HepG2 (cell line): ENCODE results near the gene LOXL3. TPM values are rescaled to one million over a fixed set of nuclear protein-coding genes. Genes with fewer than 3 reads are reported as not detected.

Source experiments
- ATAC-seq: fragments of 200-7000 bp; cut with Tn5 transposase; 3 replicates; pipeline ENCODE4 v1.9.1; 2020; ENCODE audit warnings: mild to moderate bottlenecking, moderate library complexity
- BruUV-seq: library from RNA; stranded (reverse); fragments of 400-500 nt; replicated peaks from 2 replicates; lab custom pipeline; 2021; lab: Mats Ljungman, UMichigan
- CTCF ChIA-PET: fragments of 300-600 bp; formaldehyde crosslinking; extraction: SDS; loops from one replicate; lab custom pipeline; 2021; ENCODE audit warnings: low total read pairs, inconsistent platforms, low intra/inter-chr PET ratio; lab: Yijun Ruan, JAX
- POLR2A ChIA-PET: fragments of 350-600 bp; sonication (Branson Sonifier 250); formaldehyde crosslinking; loops from one replicate; lab custom pipeline; 2020; ENCODE audit warnings: antibody characterized with exemption, inconsistent platforms; lab: Yijun Ruan, JAX
- DNase-seq: peaks from one replicate; pipeline ENCODE4 v3.0.0-alpha.2; 2015; ENCODE audit warnings: low spot score
- FAIRE-seq: peaks from 3 replicates; lab custom pipeline; 2011; peaks lifted over from hg19 to GRCh38; lab: Jason Lieb, UNC
- H2AFZ ChIP-seq: one replicate; pipeline ENCODE4 v1.6.1; 2011; ENCODE audit warnings: low read length, inconsistent platforms
- H3K27ac ChIP-seq: fragments of 300-600 bp; 3 replicates; pipeline ENCODE4 v1.8.0; 2011; ENCODE audit warnings: mixed run types, mild to moderate bottlenecking, mixed read lengths, low read length, inconsistent platforms; ENCODE audit not compliant: insufficient read depth; ENCODE audit errors: extremely low read length
- H3K27me3 ChIP-seq, 2 experiments: fragments of 200-600 bp in 1 of 2; 2 replicates in 1 of 2; 3 replicates in 1 of 2; pipeline versions ENCODE4 v1.6.0 to v1.8.0; 2011; ENCODE audit warnings: low read length in 2 of 2, mild to moderate bottlenecking in 2 of 2, moderate library complexity in 2 of 2, inconsistent platforms in 1 of 2; ENCODE audit not compliant: insufficient read depth in 2 of 2, control insufficient read depth in 1 of 2
- H3K36me3 ChIP-seq, 2 experiments: fragments of 200-600 bp in 1 of 2; replicated peaks in 1 of 2; 2 replicates in 1 of 2; 3 replicates in 1 of 2; pipeline versions ENCODE4 v1.5.1 to v1.8.0; 2011; ENCODE audit warnings: low read length in 2 of 2, inconsistent platforms in 1 of 2; ENCODE audit not compliant: insufficient read depth in 2 of 2, control insufficient read depth in 1 of 2
- H3K4me1 ChIP-seq: 2 replicates; pipeline ENCODE4 v1.5.1; 2012; ENCODE audit warnings: low read length, inconsistent platforms; ENCODE audit not compliant: insufficient read depth
- H3K4me2 ChIP-seq: 2 replicates; pipeline ENCODE4 v1.6.0; 2011; ENCODE audit warnings: low read depth, low read length, inconsistent platforms
- H3K4me3 ChIP-seq, 3 experiments: fragments of 200-600 bp in 1 of 3; sonication (generic), shearing (Covaris generic) in 1 of 3; replicated peaks in 1 of 3; 2 replicates each; pipeline ENCODE4 v1.5.1; 2011 to 2016; ENCODE audit warnings: low read length in 3 of 3, inconsistent platforms in 2 of 3, low read depth in 2 of 3, mild to moderate bottlenecking in 2 of 3, control low read depth in 1 of 3, mixed read lengths in 1 of 3; ENCODE audit not compliant: insufficient read depth in 1 of 3
- H3K79me2 ChIP-seq: one replicate; pipeline ENCODE4 v1.6.1; 2011; ENCODE audit warnings: low read length, inconsistent platforms; ENCODE audit not compliant: insufficient read depth
- H3K9ac ChIP-seq: 2 replicates; pipeline ENCODE4 v1.6.0; 2011; ENCODE audit warnings: mild to moderate bottlenecking, low read depth, low read length, inconsistent platforms; ENCODE audit not compliant: insufficient read depth
- H3K9me3 ChIP-seq: 2 replicates; pipeline ENCODE4 v1.5.1; 2012; ENCODE audit warnings: mild to moderate bottlenecking, low read length
- H4K20me1 ChIP-seq: 2 replicates; pipeline ENCODE4 v1.6.0; 2011; ENCODE audit warnings: inconsistent platforms, mild to moderate bottlenecking, low read length, moderate library complexity; ENCODE audit not compliant: insufficient read depth
- EP300 ChIP-seq, 3 experiments: sonication (generic) in 1 of 3; formaldehyde crosslinking in 1 of 3; IDR thresholded peaks; 2 replicates each; pipeline versions ENCODE4 v1.5.1 to v1.6.1; 2011 to 2020; ENCODE audit warnings: low read depth in 2 of 3, low read length in 2 of 3, borderline replicate concordance in 1 of 3, improper control_type of control experiment in 1 of 3, mild to moderate bottlenecking in 1 of 3, missing genetic modification reagents in 1 of 3, moderate library complexity in 1 of 3
- GABPA ChIP-seq, 2 experiments: IDR thresholded peaks; 2 replicates each; pipeline ENCODE4 v1.6.1; 2011 to 2016; ENCODE audit warnings: low read depth in 2 of 2, low read length in 1 of 2, missing biosample characterization in 1 of 2, missing genetic modification characterization in 1 of 2
- MAZ ChIP-seq, 2 experiments: sonication (generic) in 1 of 2; formaldehyde crosslinking in 1 of 2; IDR thresholded peaks; 2 replicates each; pipeline versions ENCODE4 v1.5.0 to v1.6.1; 2012 to 2020; ENCODE audit warnings: low read depth in 2 of 2, mild to moderate bottlenecking in 2 of 2, borderline replicate concordance in 1 of 2, improper control_type of control experiment in 1 of 2, low read length in 1 of 2, missing genetic modification reagents in 1 of 2, moderate library complexity in 1 of 2
- POLR2G ChIP-seq: fragments of 200-400 bp; formaldehyde crosslinking; IDR thresholded peaks from 2 replicates; pipeline ENCODE4 v1.6.1; 2018; ENCODE audit warnings: mild to moderate bottlenecking, low read depth, low read length, moderate library complexity
- WGBS: methylation state at CpG from one replicate; pipeline ENCODE4 v1.1.6; 2017; ENCODE audit warnings: low lambda C conversion rate; 5-methylcytosine and 5-hydroxymethylcytosine counted together
- in situ Hi-C: cut with HindIII; loops from 2 replicates; pipeline ENCODE4 v1.10.0; 2017; ENCODE audit warnings: low pct_unique_long_range_greater_than_20kb; ENCODE audit not compliant: extremely low pct_ligation_motif_present
- intact Hi-C: fragments of 100-400 bp; cut with micrococcal nuclease; formaldehyde crosslinking; loops from one replicate; pipeline ENCODE4 v1.10.0; 2022; ENCODE audit not compliant: unreplicated experiment
- polyA plus RNA-seq, 8 experiments: library from polyadenylated mRNA; depleted of rRNA in 3 of 8; stranded (reverse) in 7 of 8; unstranded in 1 of 8; fragments of >200 nt; fragmentation: Illumina TruSeq in 4 of 8; extraction: Trizol in 4 of 8; gene quantifications; 2 replicates each; pipeline versions ENCODE4 v1.2.1 to v1.2.3, GENCODE V29; 2011 to 2016; ENCODE audit warnings: low read depth in 4 of 8, missing spikeins in 1 of 8, mixed read lengths in 1 of 8; ENCODE audit not compliant: insufficient read depth in 1 of 8
- total RNA-seq, 5 experiments: library from RNA; depleted of rRNA; stranded (reverse); fragments of >200 nt; fragmentation: Illumina TruSeq; extraction: Trizol; gene quantifications; 2 replicates each; pipeline ENCODE4 v1.2.3, GENCODE V29; 2016; ENCODE audit warnings: low read depth in 1 of 5

LOXL3 gene
- total and polyA plus RNA-seq, 2 of the 13 experiments (the other 11 are each of a cell fraction or from before 2014, with no cell fraction given), result 0.55 to 6.5 TPM

- Histone ChIP-seq H3K4me3 (no peak overlapping the region), H4K20me1 (no peaks in the 10 kb centered on the region), H3K27ac (no peak overlapping the region), H3K4me2 (no peak overlapping the region), H3K36me3 (peaks cover 35 to 46% of the 10 kb centered on the region in 2 experiments), H3K4me1 (peaks cover 72% of the 10 kb centered on the region), H2AFZ (no peak overlapping the region), H3K9me3 (no peaks in the 10 kb centered on the region), H3K27me3 (no peaks in the 10 kb centered on the region), H3K9ac (no peak overlapping the region), H3K79me2 (peaks cover 2% of the 10 kb centered on the region)
- ATAC-seq (no peak), DNase-seq (no peak), FAIRE-seq (no peak)
- BruUV-seq, result TSS peak; percentile 3
- TF ChIP-seq MAZ (IDR thresholded peaks at IDR 0.05; ENCODE audit: borderline replicate concordance, low read depth, low read length), result no peak
- TF ChIP-seq MAZ (CRISPR knock-in tag; IDR thresholded peaks at IDR 0.05; ENCODE audit: low read depth), result no peak
- TF ChIP-seq POLR2G, result peak; percentile 20; the same call in 1 of the 2 replicates
- intact Hi-C loops (loop anchor here (10.0 kb wide), 1 partner anchor 1799 kb away; no protein-coding TSS in a partner anchor), in situ Hi-C loops (no loop called here)
- CTCF ChIA-PET, result no interaction called here
- WGBS, result 100% methylated on average over 3 of the region's 3 CpGs
- POLR2A ChIA-PET, result interaction anchor here (0.9 to 3.1 kb wide), 6 partner anchors 8 to 35 kb away, joined by 3 to 23 read pairs (median 9); partner anchors contain the start of genes CCDC142, PCGF1, TTC31 and WBP1
Observed at GRCh38 chr2:74493546-74493945, 60.2 kb downstream of the LOXL3 start.

GRCh38 chr2:74491648-74492544 lies 61.8 kb downstream of the LOXL3 start:
- H4K20me1 ChIP-seq, result no peaks in the 10 kb centered on the region
- intact Hi-C loops, result loop anchor here (10.0 kb wide), 1 partner anchor 1797 kb away; no protein-coding TSS in a partner anchor
- ChIA-PET POLR2A (interaction anchor here (2.1 to 3.1 kb wide), 3 partner anchors 9 to 12 kb away, joined by 13 to 23 read pairs (median 13); partner anchors contain the start of genes CCDC142 and TTC31), CTCF (no interaction called here)
- no TSS peak for BruUV-seq
- 91% methylated on average over 12 of the region's 12 CpGs for WGBS
- no peak overlapping the region for H3K4me2 ChIP-seq
- peaks cover 35 to 48% of the 10 kb centered on the region in 2 experiments for H3K36me3 ChIP-seq
- TF ChIP-seq EP300 (IDR thresholded peaks at IDR 0.05; ENCODE audit: low read depth in 2 of 2, low read length in 2 of 2) (peak in 1 of 2 experiments; percentile 61; a peak in 1 of 4 replicates), EP300 (CRISPR knock-in tag; IDR thresholded peaks at IDR 0.05; ENCODE audit: borderline replicate concordance) (no peak), GABPA (IDR thresholded peaks at IDR 0.05; ENCODE audit: low read depth, low read length) (no peak), GABPA (CRISPR knock-in tag; IDR thresholded peaks at IDR 0.05; ENCODE audit: low read depth) (no peak)
- peaks cover 71% of the 10 kb centered on the region for H3K4me1 ChIP-seq
- no peaks in the 10 kb centered on the region for H3K79me2 ChIP-seq
- ATAC-seq (no peak), DNase-seq (no peak), FAIRE-seq (no peak)
- no peak overlapping the region for H3K4me3 ChIP-seq
- H3K9ac ChIP-seq, result no peak overlapping the region
- no peaks in the 10 kb centered on the region for H3K27me3 ChIP-seq
- H2AFZ ChIP-seq, result no peak overlapping the region
- H3K9me3 ChIP-seq, result no peaks in the 10 kb centered on the region
- in situ Hi-C loops, result no loop called here
- H3K27ac ChIP-seq, result no peak overlapping the region
